HAP-1 (cell line): ENCODE measurements around the gene LRGUK.

ENCODE experiments used
- DNase-seq, 2 experiments: peaks; one replicate each; pipeline ENCODE4 v3.0.0-alpha.2; 2016 to 2020; ENCODE audit warnings: low spot score in 2 of 2
- H3K27me3 ChIP-seq: fragments of 250-450 bp; sonication (Bioruptor Pico); 2 replicates; pipeline ENCODE4 v1.5.1; 2020; ENCODE audit warnings: low read depth, mild to moderate bottlenecking, moderate library complexity
- H3K36me3 ChIP-seq: fragments of 250-450 bp; sonication (Bioruptor Pico); replicated peaks from 2 replicates; pipeline ENCODE4 v1.5.1; 2020; ENCODE audit warnings: mild to moderate bottlenecking
- H3K4me1 ChIP-seq: fragments of 250-450 bp; sonication (Bioruptor Pico); 2 replicates; pipeline ENCODE4 v1.5.1; 2020; ENCODE audit warnings: mild to moderate bottlenecking
- H3K4me3 ChIP-seq: fragments of 250-450 bp; sonication (Bioruptor Pico); 2 replicates; pipeline ENCODE4 v1.5.1; 2020; ENCODE audit warnings: mild to moderate bottlenecking, moderate library complexity
- H3K9me3 ChIP-seq: fragments of 250-450 bp; sonication (Bioruptor Pico); 2 replicates; pipeline ENCODE4 v1.5.1; 2020; ENCODE audit warnings: mild to moderate bottlenecking, moderate library complexity
- in situ Hi-C: fragments of 300-500 bp; cut with MboI; formaldehyde crosslinking; loops from 3 replicates; pipeline ENCODE4 v1.14.3; 2020; ENCODE audit warnings: low sequenced_read_pairs, inconsistent platforms, mixed read lengths

The LRGUK gene

DNA sequence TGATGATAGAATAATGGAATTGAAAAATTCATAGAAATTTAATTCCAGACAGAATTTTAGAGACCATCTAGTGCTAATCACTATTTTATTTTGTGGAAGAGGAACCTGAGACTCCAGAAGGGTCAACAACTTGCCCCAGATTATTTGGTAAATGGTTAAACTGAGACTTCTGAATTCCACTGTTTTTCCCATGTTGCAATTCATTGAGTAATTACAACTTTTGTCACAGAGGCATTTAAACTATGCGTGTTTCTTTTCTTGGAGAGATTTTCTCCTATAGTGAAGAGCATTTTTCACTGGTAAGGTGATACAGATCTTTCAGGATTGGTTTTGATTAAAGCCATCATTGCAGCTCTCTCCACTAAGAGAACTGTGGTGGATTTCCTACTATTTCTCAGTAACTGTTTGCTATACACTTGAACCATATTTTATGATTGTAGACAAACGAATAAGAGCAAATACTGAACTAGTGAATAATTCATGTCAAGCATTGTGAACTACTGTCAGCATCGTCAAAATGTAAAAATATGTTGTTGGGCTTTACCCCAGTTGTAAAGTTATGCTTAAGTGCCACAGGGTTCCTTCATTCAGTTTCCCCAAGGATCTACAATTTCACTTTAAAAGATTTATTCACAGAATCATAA is 26.5 kb downstream of the LRGUK start:
- H3K4me3 ChIP-seq, result no peak overlapping the region
- peak in 1 of 2 experiments; percentile 44 for DNase-seq
- H3K4me1 ChIP-seq, result peaks cover 14% of the 10 kb centered on the region
- no peaks in the 10 kb centered on the region for H3K9me3 ChIP-seq
- no peaks in the 10 kb centered on the region for H3K27me3 ChIP-seq
- in situ Hi-C loops, result no loop called here
- H3K36me3 ChIP-seq, result no peaks in the 10 kb centered on the region

DNA sequence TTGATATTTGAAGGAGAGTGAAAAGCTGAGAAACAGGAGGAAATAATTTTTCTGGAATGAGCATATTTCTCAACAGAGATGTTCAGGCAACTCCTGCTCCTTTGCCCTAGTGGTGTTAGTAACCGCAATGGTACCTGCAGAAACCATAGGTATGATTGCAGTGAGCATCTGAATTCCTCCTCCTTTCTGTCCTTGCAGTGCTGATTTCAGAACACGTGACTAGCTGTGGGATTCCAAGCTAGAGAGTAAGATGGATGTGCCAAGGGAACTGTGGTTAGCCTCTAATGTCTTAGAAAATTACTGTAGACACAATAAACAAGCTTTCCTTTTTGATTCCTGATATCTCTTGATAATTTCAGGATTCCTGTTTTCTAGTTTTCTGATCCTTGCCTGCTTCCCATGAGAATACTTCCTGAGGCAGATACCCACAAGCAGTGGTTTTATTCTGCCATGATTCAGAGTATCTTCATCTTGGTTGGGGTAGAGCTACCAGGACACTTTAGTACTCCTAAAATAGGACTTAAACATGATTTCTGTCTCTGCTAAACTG is 27.5 kb downstream of the LRGUK start:
- in situ Hi-C loops, result no loop called here
- Histone ChIP-seq H3K27me3 (no peaks in the 10 kb centered on the region), H3K4me1 (peaks cover 14% of the 10 kb centered on the region), H3K9me3 (no peaks in the 10 kb centered on the region), H3K36me3 (no peaks in the 10 kb centered on the region), H3K4me3 (no peak overlapping the region)
- no peak for DNase-seq

DNA sequence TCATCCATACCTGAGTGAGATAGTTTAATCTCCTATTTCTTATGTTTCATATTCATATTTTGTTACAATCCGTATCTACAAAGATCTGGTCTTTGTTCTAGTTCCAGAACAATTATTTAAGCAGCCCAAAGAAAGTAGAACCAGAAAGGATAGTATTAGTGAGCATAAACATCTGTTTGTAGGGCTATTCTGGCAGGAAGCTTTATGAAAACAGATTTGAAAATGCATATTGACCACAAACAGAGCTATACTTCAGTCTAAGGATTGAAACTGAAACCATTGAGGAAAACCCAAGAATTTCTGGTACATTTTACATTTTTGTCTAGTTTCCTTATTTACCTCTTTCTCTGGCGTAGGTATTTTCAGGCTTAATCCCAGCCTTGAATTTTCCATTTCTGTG is 28.1 kb downstream of the LRGUK start:
- Histone ChIP-seq H3K9me3 (no peaks in the 10 kb centered on the region), H3K4me3 (no peak overlapping the region), H3K36me3 (no peaks in the 10 kb centered on the region), H3K27me3 (no peaks in the 10 kb centered on the region), H3K4me1 (peaks cover 14% of the 10 kb centered on the region)
- DNase-seq, result no peak
- in situ Hi-C loops, result no loop called here

DNA sequence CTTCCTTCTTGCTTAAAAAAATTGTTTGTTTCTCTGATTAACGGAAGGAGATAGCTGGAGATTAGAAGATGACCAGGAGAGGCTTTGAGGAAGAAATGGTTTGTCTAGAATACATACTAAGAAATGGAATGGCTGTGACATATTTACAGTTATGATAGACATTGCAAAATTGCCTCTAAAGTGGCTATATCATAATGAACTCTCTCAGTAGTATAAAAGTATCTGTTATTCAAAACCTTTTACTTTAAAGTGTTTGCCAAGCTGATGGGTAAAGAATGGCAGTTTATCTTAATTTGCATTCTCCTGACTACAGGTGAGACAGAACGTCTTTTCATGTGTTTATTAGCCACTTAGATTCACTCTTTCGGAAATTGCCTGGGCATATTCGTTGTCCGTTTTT is 28.7 kb downstream of the LRGUK start:
- H3K9me3 ChIP-seq, result no peaks in the 10 kb centered on the region
- in situ Hi-C loops, result no loop called here
- peaks cover 14% of the 10 kb centered on the region for H3K4me1 ChIP-seq
- no peak for DNase-seq
- H3K36me3 ChIP-seq, result no peaks in the 10 kb centered on the region
- H3K27me3 ChIP-seq, result no peaks in the 10 kb centered on the region
- H3K4me3 ChIP-seq, result no peak overlapping the region

DNA sequence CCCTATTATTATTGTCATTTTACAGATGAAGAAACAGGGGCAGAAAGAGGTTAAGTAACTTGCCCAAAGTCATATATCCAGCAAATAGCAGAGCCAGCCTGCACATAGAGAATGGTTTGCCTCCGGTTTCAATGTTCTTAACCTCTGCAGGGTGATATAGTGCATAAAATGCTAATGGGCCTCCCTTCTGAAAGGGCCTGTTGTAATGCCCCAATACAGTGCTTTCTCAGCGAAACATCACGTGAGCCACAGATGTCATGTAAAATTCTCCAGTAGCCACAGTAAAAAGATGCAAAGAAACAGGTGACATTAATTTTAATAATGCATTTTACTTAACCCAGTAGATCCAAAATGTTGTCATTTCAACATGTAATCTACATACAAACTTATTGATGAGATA is 38.1 kb downstream of the LRGUK start:
- Histone ChIP-seq H3K9me3 (no peaks in the 10 kb centered on the region), H3K4me1 (no peaks in the 10 kb centered on the region), H3K27me3 (no peaks in the 10 kb centered on the region; the same call in 1 of the 2 replicates), H3K4me3 (no peak overlapping the region), H3K36me3 (no peaks in the 10 kb centered on the region)
- DNase-seq, result no peak
- in situ Hi-C loops, result no loop called here

DNA sequence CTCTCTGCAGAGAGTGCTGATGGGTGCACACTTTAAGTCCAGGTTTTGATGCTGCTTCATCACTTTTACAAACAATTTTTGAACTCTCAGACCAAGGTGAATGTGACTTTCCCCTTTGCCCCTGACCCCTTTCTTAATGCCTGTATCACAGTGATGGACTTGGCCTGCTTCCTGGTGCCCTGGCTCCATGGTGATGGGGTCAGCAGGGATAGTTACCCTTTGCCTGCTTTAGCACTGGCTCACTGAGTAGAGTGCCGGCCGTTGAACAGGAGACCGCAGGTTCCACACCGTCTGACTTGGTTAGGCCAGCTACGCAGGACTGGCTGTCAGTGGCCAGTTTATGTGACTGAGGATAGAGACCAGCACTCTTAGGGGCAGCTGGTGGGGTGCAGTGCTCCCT is 40.1 kb downstream of the LRGUK start:
- H3K4me1 ChIP-seq, result no peaks in the 10 kb centered on the region
- no peak overlapping the region for H3K4me3 ChIP-seq
- no peaks in the 10 kb centered on the region for H3K9me3 ChIP-seq
- in situ Hi-C loops, result no loop called here
- no peaks in the 10 kb centered on the region for H3K36me3 ChIP-seq
- H3K27me3 ChIP-seq, result peaks cover 2% of the 10 kb centered on the region
- DNase-seq, result no peak

DNA sequence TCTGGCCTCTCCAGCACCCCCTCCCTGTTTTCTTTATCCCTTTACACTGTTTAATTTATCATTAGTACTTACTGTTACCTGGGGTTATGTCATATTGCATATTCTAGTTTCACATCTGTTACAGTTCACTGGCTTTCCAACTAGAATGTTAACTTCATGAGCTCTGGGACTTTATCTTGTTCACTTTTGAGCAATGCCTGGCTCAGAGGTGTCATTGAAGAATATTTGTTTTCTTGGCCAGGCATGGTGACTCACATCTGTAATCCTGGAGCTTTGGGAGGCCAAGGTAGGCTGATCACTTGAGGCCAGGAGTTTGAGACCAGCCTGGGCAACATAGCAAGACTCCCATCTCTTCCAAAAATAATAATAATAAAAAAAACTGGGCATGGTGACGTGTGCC is 40.7 kb downstream of the LRGUK start:
- no peak for DNase-seq
- Histone ChIP-seq H3K4me1 (no peaks in the 10 kb centered on the region), H3K36me3 (no peaks in the 10 kb centered on the region), H3K9me3 (no peaks in the 10 kb centered on the region), H3K4me3 (no peak overlapping the region), H3K27me3 (peaks cover 2% of the 10 kb centered on the region)
- in situ Hi-C loops, result no loop called here

DNA sequence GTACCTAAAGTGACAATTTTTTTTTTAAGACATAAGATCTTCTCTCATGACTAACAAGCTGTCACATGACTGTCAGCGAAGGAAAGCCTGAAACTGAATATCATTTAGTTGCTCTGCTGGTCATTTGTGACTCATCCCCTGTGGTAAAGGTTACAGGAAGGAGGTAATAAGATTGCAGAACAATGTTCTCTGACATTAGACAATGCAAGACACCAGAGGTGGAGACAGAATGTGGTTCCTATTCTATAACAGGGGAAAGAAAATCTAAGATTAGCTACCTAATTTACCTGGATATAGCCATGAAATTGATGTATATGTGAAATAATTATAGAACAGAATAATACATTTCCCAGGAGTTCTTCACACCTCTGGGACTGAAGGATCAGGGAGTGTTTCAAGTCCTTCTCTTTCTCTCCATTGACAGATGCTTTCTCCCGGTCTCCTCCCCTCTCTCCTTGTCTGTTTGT is 47.7 kb downstream of the LRGUK start:
- Histone ChIP-seq H3K4me3 (no peak overlapping the region), H3K4me1 (no peaks in the 10 kb centered on the region), H3K9me3 (no peaks in the 10 kb centered on the region), H3K36me3 (no peaks in the 10 kb centered on the region), H3K27me3 (peaks cover 2% of the 10 kb centered on the region; the same call in 1 of the 2 replicates)
- no peak for DNase-seq
- in situ Hi-C loops, result no loop called here

DNA sequence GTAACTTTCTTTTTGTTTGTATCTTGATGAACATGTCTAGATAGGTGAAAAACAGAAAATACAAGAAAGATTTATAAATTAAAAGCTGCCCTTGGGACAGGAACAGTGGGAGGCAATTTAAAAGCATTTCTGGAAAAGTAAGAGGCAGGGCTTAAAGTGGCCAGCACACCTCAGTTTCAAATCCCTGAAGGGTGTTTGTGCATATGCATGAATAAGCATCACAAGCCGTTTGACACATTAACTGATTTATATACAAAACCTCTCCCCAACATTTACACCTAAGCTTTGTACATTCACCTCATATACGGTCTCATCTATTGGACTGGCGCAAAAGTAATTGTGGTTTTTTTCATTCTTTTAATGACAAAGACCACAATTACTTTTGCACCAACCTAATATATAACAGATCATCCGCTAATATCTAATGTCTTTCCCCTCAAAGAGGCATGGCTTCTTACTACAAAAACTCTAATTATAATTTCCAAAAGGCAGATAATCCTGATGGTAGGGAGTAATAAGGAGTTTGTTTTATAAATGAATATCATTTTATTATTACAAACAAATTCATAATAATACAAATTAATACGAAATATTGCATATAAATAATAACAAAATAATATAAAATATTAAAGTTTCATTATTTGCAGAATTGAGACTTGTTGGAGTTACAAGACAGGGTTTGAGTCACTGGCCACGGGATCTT is 48.3 kb downstream of the LRGUK start:
- in situ Hi-C loops, result no loop called here
- peaks cover 2% of the 10 kb centered on the region; the same call in 1 of the 2 replicates for H3K27me3 ChIP-seq
- H3K4me1 ChIP-seq, result no peaks in the 10 kb centered on the region
- DNase-seq, result no peak
- H3K9me3 ChIP-seq, result no peaks in the 10 kb centered on the region
- H3K4me3 ChIP-seq, result no peak overlapping the region
- no peaks in the 10 kb centered on the region for H3K36me3 ChIP-seq

DNA sequence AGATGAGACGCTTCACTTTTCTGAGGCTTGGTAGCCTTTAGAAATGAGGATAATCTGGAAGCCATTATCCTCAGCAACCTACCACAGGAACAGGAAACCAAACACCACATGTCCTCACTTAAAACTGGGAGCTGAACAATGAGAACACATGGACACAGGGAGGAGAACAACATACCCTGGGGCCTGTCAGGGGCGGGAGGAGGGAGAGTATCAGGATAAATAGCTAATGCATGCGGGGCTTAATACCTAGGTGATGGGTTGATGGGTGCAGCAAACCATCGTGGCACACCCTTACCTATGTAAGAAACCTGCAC is 48.9 kb downstream of the LRGUK start:
- in situ Hi-C loops, result no loop called here
- Histone ChIP-seq H3K27me3 (no peaks in the 10 kb centered on the region), H3K4me3 (no peak overlapping the region), H3K36me3 (no peaks in the 10 kb centered on the region), H3K4me1 (no peaks in the 10 kb centered on the region), H3K9me3 (no peaks in the 10 kb centered on the region)
- no peak for DNase-seq

DNA sequence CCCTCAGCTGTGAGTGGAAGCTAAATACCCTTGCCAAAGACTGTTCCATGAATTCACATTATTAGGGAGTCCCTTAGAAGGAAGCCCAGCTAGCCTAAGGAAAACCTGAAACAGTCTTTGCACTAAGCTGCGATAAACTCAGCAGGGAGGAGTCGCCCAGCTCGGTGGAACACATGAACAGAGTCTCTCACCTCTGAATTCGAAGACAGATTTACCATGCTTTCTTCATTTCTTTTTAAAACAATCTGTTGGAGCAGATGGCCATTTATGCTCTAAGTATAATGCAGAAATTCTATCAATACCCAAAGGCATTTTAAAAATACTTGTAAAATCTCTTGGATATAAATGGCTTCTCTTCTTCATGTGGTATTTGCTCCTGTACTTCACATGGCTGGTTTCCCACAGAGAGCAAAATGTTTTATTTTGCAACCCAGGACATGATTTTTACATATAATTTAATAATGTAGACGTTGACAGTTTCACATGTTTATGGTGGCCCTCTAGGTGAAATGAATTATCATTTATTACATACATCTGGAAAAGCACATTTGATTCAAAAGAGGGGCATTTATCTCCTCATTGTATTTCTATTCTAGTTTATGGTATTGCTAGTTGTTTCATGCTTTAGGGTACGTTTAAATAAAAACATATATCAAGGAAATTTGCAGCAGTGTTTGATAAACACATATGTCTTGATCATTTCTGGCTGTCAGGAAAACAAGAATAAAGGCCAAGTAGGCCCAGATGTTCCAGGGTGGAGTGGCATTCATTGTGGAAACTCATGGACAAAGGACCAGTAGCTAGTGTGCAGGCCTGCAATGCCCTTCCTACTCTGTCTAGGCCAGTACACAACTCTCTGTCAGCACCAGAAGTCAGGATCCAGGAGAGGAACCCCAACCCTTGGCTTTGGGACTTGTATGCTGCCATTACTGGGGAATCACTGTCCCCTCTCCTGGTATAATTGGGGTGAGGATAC is 52.2 kb downstream of the LRGUK start:
- no peaks in the 10 kb centered on the region for H3K4me1 ChIP-seq
- no peaks in the 10 kb centered on the region for H3K36me3 ChIP-seq
- no peaks in the 10 kb centered on the region for H3K9me3 ChIP-seq
- in situ Hi-C loops, result no loop called here
- H3K4me3 ChIP-seq, result no peak overlapping the region
- no peaks in the 10 kb centered on the region for H3K27me3 ChIP-seq
- DNase-seq, result no peak

DNA sequence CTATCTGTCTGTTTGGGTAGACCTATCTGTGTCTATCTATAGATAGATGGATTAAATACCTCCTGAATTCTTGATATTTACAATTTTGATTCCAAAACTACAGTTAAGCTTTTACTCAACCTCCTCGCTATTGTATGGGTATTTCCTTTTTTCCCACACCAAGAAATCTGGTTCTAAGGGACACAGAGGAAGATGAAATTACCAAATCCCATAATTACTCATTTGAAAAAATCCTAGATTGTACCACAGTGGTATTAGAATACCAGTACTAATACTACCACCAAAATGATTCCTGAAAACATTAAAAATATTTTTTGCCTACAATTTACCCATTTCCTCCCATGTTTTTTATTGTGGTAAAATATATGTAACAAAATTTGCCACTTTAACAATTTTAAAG is 53.2 kb downstream of the LRGUK start:
- in situ Hi-C loops, result no loop called here
- no peak for DNase-seq
- H3K4me3 ChIP-seq, result no peak overlapping the region
- H3K9me3 ChIP-seq, result no peaks in the 10 kb centered on the region
- H3K27me3 ChIP-seq, result no peaks in the 10 kb centered on the region
- no peaks in the 10 kb centered on the region for H3K36me3 ChIP-seq
- H3K4me1 ChIP-seq, result no peaks in the 10 kb centered on the region

DNA sequence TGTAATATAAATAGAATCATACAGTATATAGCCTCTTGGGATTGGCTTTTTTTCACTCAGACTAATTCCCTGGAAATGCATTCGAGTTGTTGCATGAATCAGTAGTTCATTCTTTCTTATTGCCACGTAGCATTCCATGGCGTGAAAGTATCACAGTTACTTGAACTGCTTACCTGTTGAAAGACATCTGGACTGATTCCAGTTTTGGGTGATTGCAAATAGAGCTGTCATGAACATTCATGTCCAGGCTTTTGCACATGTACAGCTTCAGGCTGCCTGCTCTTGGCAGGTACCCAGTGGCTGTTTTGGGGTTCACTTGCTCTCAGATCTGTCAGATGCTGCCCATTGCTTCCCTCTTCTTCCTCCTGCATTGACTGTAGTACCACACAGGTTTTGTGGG is 54.9 kb downstream of the LRGUK start:
- DNase-seq, result no peak
- H3K36me3 ChIP-seq, result no peaks in the 10 kb centered on the region
- no peaks in the 10 kb centered on the region for H3K9me3 ChIP-seq
- no peak overlapping the region for H3K4me3 ChIP-seq
- H3K27me3 ChIP-seq, result no peaks in the 10 kb centered on the region
- in situ Hi-C loops, result no loop called here
- H3K4me1 ChIP-seq, result no peaks in the 10 kb centered on the region

DNA sequence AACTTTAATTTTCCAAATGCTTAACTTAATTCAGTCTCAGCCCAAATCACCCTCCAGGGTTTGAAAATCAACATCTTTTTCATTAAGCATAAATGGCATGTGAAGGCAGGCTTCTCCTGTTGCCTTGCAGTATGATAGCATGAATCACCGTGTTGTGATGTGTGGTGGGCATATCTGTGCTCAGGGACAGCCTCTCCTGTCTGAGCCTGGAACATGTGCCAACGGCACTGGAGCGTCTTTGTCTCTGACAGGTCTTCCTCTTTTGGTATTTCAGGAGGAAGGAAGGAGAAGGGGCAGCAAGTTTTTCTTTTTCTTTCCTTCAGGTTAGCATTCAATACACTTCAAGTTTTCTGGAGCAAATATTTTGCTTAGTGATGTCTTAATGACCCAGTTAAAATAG is 57.6 kb downstream of the LRGUK start:
- no peak overlapping the region for H3K4me3 ChIP-seq
- H3K9me3 ChIP-seq, result no peaks in the 10 kb centered on the region
- H3K36me3 ChIP-seq, result no peaks in the 10 kb centered on the region
- in situ Hi-C loops, result no loop called here
- DNase-seq, result no peak
- no peaks in the 10 kb centered on the region for H3K27me3 ChIP-seq
- no peaks in the 10 kb centered on the region for H3K4me1 ChIP-seq
